IPS-18c (cell line): ENCODE measurements around the gene ALS2CL.

ENCODE experiments used
- H3K4me3 ChIP-seq: 2 replicates; pipeline ENCODE4 v1.7.0; 2013; ENCODE audit warnings: low read depth, mild to moderate bottlenecking, low read length, moderate library complexity; ENCODE audit not compliant: insufficient read depth
- H3K9me3 ChIP-seq: one replicate; pipeline ENCODE4 v1.6.1; 2013; ENCODE audit warnings: mild to moderate bottlenecking, low read length, moderate library complexity; ENCODE audit not compliant: control insufficient read depth, insufficient read depth

Gene ALS2CL

DNA sequence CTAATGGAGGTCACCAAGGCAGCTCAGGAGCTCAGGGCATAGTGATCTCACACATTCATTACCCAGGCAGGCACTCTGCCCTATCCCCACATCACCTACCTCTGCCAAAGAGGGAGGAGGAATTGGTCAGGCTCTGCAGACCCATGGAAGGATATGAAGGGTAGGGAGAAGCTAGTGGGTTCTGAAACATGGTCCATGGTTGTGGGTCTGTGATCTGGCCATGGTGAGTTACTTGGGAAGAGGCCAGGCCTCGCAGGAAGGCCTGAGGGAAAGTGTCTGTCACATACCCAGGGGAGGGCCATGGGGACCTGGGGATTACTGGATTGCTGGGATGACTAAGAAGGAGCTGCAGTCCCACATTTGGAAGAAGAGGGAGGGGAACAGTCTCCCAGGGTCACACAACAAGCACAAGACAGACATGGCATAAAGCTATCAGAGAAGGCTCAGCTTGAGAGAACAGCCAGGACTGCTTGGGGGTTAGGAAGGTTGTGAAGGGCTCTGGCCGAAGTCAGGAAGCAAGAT, 25.6 kb upstream of the ALS2CL start:
- H3K9me3 ChIP-seq: peaks cover 2% of the 10 kb centered on the region
- H3K4me3 ChIP-seq: no peak overlapping the region

DNA sequence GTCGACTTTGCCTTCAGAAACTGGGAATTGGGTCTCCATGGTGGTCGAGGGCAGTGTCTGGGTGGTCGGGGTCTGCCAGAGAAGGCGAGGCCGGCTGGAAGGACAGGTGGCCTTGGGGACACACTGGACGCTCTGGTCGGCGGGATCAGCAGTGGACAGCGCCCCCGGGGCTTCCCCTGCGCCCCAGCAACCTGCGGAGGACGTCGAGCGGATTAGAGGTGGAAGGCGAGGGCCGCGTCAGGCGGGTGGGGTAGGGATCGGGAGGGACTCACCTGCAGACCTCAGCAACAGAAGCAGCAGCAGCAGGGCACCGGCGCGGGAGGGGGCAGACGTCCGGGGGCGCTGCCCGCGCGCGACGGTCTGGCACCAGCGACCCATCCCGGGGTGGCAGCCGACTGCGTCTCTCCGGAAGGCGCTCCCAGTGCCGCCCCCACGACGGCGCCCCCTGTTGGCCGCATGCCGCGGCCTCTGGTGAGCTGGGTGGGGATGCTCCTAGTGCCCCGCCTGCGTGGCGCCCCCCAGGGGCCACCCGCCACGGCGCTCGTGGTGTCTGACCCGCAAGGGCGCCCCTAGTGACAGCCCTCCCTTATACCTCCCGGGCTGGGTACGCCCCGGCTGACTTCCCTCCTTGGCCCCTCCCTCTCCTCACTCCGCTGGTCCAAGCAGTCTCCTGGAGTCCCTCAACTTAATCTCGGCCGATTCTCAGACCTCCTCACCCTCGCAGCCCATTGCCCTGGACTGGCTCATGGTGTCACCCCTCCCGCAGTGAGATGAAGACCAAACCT, 24.2 kb upstream of the ALS2CL start, which contains the start of gene PRSS50:
TSS of gene PRSS50 (minus strand) at position 423 of the 785 bp plus-strand sequence. CDS start at position 378, 45 bp downstream.
- H3K4me3 ChIP-seq: no peak within 1 kb of the TSS
- peaks cover 2% of the 10 kb centered on the region for H3K9me3 ChIP-seq

DNA sequence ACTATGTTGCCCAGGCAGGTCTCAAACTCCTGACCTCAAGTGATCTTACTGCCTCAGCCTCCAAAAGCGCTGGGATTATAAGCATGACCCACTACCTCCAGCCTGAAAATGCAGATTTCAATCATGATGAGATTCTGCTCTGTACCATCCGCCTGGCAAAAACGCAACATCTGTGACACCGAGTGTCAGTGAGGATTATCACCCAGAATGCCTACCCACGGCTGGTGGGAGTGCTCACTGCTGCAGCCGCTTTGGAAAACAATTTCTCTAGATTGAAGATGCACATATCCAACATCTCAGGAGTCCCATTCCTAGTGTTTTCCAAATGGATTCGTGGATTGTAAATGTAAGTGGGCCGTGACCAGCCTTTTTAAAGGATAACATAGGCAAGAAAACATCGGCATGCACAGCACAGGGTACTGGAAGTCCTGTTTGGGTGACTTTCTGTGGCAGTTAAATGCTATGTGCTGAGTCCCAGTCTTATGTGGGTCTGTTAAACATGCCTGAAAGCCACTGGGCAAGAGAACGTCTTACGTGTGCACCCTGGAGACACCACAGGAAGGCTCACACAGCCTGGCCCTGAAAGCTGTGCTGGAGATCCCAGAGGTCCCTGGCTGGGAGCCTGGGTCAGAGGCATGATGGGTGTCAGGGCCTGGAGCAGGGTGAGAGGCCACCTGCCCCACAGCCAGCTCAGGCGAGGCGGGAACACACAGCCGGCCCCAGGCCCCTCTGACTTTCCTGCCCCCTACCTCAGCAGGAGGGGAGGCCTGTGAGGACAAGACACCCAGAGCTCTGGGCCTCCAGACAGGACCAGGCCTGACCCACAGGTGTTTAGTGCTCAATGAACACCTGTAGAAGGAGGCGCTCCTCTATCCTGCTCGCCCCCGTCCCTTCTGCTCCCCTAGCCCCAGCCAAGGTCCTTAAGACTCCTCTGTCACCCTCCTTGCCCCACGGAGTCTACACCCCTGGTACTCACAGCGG, 23.3 kb upstream of the ALS2CL start:
- peaks cover 2% of the 10 kb centered on the region for H3K9me3 ChIP-seq
- no peak overlapping the region for H3K4me3 ChIP-seq

DNA sequence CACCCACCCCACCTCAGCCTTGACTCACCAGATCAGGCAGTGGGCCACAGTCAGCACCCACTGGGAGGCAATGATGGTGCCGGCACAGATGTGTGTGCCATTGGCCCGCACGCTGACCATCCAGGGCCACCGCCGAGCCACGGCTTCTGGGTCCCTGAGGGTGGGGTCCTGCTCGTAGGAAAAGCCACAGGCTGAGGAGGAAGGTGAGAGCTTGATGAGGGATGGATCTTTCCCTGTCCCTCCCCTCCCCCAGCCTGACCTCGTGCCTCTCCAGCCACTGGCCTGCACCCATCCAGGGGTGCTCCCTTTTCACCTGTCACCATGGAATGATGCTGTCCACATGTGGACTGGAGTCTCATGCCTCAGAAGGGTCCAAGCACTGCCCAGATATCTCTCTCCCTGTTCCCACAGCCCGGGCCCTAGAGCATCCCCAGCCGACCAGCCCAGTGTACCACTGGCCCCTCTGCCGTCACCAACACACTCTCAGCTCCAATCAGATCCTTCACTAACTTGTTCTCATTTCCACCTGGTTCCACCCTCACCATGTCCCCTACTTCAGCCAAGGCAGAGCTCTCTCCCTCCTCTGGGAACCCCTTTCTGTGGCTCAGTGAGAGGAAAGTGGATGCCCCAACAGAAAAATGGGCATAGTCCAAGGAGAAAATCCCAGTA, 22.2 kb upstream of the ALS2CL start:
- Histone ChIP-seq H3K9me3 (peaks cover 2% of the 10 kb centered on the region), H3K4me3 (no peak overlapping the region)

DNA sequence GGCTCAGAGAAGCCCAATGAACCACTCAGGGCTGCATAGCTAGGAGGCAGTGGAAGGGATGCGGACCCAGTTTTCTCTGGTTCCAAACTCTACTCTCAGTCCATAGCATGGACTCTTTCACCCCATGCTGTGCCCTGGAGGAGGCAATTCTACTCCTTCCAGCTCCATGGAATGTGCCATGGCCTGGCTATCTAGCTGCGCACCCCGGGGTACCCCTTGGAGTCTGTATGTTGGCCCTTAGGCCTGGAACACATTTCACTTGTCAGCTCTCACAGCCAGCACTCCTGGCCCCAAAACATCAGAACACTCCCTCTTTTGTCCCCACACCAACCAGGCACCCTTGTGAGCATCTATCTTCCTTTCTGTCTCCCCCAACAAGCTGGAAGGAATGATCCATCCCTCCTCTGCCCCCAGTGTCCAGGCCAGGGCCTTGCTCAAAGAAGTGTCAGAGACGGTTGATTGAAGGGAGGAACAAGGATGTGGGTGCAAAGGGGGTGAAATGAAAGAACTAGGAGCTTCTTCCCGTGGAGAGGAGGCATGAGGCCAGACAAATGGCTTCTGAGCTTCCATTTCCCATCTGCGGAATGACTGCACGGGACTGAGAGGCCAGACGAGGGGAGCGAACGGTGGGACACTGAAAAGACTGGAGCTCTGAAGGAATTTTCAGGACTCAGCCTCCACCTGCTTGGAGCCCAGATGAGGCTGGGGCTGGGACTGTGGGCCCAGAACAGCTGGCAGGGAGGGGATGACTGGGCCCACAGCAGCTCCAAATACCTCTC, 21.4 kb upstream of the ALS2CL start:
- H3K9me3 ChIP-seq: peaks cover 2% of the 10 kb centered on the region

DNA sequence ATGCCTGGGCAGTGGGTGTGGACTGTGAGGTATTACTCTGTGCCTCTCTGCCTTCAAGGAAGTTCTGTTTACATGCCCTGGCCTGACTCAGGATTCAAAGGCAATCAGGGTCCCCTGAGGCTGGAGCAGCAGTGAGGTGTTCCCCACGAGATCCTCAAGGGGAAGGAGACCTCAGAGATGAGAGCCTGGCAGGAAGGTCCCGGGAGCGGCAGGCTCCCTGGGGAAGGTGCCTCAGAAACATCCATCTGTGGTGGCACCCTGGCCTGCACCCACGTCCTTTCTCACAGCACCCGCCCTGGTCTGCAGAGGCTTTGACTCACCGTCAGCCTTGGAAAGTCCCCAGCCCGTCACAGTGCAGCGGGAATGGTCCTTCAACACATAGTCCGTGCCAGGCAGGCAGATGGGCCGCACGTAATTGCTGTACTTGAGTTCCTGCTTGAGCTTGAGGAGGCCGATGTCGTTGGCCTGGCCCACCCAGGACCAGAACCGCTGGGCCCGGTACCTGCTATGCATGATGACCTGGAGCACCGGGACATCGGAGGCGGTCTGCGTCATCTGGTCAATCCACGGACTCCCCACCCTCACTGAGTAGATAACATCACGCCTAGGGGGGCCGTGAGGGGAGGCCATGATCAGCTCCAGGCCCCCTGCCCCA, 20.5 kb upstream of the ALS2CL start:
- H3K4me3 ChIP-seq: no peak overlapping the region
- peaks cover 2% of the 10 kb centered on the region for H3K9me3 ChIP-seq

More for the DNA sequence above, 21.4 kb upstream of the ALS2CL start:
- H3K4me3 ChIP-seq: no peak overlapping the region

DNA sequence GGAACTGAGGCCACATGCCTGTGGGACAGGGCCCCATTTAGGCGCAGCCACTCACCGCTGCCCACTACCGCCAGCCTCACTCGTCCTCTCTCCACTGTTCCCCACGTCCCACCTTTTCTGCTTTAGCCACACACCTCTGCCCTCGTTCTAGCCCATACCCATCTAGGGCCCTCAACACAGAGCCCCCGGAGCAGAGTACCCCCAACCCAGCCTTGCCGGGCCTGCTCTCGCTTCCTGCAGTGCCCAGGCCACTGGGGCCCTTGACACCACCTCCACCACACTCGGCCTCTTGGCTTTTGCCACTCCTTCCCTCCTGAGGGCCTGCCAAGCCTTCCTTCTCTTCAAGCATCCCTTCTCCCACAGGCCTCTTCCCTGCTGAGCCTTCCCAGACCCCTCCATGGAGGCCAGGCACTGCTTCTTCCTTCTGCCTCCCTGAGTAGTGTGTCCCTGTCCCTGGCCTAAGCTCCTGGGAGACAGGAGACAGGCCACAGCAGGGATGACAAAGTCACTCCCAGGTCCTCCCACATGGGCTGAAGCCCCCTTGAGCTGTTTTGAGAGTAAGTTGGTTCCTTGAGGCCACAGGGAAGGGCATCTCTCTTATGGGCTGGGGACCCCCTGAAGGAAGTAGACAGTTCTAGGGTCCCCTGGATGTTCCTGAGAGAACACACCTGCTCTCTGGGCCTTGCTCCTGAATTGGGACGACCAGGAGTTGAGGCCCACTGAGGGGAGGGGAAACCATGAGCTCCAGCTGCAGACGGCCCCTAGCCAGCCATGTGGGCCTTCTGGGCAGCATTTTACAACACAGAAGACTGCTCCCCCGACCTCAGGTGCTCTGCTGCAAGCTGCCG, 19.8 kb upstream of the ALS2CL start:
- no peak overlapping the region for H3K4me3 ChIP-seq
- H3K9me3 ChIP-seq: no peaks in the 10 kb centered on the region

DNA sequence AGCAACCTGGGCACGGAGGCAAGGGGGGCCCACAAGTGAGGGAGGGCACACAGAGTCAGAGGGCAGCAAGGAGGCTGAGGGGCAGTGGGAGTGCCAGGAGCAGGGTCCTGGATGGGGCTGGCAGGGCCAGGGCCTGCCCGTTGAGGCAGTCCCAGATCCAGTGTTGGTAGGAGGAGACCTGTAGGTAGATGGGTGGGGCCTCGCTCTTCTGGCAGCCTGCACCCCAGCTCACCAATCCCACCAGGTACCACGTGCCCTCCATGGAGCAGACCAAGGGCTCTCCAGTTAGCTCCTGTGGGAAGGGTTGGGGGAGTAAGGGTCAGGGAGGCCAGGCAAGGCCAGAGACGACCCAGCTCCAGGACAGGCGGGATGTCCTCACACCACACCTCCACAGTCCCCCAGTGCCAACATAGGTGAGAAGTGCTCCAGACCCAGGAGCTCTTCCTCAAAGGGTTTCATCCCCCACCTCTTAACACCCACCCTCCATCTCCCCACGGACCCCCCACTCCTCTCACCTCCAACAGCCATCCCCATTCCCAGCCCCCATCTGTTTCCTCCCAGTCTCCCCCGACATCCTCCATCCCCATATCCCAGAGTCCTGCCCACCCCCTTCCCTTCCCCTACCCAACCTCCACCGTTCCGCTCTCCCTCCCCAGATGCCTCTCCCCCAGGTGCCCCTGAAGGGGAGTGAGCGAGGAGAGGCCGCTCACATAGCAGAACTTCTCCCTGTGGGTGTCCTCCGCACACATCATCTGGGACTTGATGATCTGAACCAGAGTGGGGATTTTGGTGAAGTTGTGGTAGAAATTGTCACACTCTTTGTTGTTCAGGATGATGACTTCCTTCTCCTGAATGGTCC, 18.9 kb upstream of the ALS2CL start:
- Histone ChIP-seq H3K4me3 (no peak overlapping the region), H3K9me3 (no peaks in the 10 kb centered on the region)

DNA sequence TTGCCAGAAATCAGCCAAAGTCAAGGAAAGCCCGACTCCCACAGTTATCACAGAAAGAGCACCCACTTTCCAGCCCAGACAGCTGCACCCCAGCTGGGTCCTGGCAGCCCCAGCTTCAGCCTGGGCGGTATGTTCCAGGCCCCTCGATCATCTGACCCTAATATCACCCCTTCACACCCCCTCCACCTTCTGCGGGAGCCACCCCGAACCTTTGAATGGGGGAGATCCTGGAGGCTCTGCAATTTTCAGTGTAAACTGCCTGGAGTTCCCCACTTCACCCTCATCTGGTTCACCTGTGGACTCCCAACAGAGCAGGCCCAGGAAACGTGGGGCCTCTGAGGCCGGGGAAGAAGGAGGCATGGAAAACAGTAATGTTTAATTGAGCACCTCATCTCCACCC, 18.3 kb upstream of the ALS2CL start:
- no peak overlapping the region for H3K4me3 ChIP-seq
- no peaks in the 10 kb centered on the region for H3K9me3 ChIP-seq

DNA sequence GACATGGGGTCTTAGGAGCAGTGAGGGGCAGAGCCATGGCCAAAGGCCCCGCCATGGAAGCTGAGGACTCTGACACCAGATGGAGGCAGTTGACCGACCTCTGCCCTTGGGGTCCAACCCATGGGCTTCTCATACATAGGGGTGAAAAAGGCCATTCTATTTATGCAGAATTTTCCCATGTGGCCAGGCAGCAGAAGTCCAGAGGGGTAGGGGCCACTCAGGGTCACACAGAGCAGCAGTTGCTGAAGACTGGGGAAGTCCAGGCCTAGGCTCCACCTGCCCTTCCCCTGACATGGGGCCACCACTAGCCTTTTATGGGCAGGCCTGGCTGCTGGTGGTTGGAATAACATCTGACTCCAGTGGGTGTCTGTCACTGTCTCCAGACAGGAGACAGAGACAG, 17.8 kb upstream of the ALS2CL start:
- H3K4me3 ChIP-seq: no peak overlapping the region
- no peaks in the 10 kb centered on the region for H3K9me3 ChIP-seq

DNA sequence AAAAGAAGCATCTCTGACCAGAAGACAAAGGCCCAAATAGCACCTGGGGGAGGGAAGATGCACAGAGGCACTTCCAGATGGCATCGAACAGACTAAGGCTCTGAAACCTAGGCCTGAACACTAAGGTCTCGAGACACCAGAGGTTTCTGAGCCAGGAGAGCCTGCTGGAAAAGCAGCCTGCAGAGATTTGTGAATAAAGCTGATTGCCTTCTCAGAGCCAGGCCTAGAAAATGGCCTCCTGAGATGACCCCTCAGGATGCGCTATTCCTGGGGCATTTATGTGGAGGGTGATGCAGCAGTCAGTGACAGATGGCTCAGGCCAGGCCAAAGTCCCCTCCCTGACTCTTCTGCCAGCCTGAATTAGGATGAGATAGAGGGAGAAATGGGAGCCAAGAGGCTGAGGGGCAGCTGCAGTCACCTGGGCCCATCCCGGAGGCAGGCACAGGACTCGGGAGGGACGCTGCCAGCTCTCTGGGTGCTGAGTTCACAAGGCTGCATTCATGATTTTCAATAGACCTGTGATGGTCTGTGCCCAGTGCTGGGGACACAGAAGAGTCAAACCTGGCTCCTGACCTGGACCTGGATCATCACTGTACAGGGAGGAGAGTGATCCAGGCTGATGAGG, 17.3 kb upstream of the ALS2CL start:
- H3K4me3 ChIP-seq: no peak overlapping the region
- H3K9me3 ChIP-seq: no peaks in the 10 kb centered on the region

DNA sequence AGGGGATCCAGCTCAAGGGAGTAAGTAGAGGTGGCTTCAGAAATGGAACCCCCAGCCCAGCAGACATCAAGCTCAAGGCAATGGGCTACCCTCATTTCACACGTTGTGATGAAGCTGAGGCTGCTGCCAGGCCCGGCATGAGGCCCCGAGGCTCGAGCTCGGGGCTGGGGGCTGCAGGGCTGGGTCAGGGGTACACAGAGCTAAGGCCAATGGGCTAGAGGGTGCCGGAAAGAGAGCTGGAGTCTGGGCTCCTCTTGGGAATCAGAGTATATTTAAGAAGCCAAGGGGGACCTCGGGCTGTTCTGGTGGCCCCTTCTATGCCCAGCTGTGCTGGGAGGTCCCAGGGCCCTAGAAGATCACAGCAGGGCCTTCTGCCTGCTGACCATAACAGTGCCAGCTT, 16.8 kb upstream of the ALS2CL start:
- H3K9me3 ChIP-seq: no peaks in the 10 kb centered on the region
- H3K4me3 ChIP-seq: no peak overlapping the region

DNA sequence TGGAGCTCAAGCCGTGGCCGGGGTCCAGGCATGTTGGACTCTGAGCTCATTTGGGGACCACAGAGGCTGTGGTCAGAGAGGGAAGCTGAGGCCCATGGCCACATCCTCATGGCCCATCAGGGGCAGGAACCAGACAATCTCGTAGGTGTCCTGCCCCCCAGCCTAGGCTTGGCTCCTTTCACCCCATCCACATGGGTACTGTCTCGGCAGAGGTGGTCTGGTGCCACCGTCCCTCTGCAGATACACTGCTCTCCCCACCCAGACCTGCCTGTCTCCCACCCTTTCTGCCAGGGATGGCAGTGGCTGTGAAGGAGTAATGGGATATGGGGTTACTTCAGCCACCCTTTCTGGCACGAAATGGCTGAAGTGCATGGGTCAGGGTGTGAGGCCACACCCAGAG, 16.2 kb upstream of the ALS2CL start:
- no peaks in the 10 kb centered on the region for H3K9me3 ChIP-seq
- no peak overlapping the region for H3K4me3 ChIP-seq

DNA sequence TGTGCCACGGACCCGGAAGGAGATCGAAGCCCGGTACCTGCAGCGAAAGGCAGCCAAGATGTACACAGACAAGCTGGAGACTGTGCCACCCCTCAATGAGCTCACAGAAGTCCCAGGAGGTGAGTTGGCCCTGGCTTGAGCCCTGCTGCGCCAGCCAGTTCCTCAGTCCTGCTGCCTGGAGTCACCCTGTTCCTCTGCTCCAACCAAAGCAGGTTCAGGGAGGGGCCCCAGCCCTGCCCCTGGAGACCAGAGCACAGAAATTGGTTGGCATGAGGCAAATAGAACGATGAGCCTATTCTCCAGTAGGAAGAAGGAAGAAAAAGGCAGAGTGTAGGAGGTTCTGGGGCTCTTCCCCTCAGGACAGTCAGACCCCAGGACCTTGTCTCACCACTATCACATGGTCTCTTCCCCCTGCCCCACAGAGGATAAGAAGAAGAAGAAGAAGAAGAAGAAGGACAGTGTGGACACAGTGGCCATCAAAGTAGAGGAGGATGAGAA, 15.7 kb upstream of the ALS2CL start:
- Histone ChIP-seq H3K9me3 (no peaks in the 10 kb centered on the region), H3K4me3 (no peak overlapping the region)
